Upper lobe of right lung (tissue), 1 donor: ENCODE measurements around the gene MRGPRX2. TPM values are rescaled to one million over a fixed set of nuclear protein-coding genes. Genes with fewer than 3 reads are reported as not detected.
A peak's percentile ranks its signal among the peaks of the same experiment; 100 is the strongest.

Experiments used
- ATAC-seq: fragments of 200-7000 bp; cut with Tn5 transposase; one replicate; pipeline ENCODE4 v1.9.1; 2020; ENCODE audit warnings: mild to moderate bottlenecking, moderate library complexity
- DNase-seq: peaks from one replicate; pipeline ENCODE4 v3.0.0-alpha.2; 2020
- H3K27ac ChIP-seq: fragments of 200-600 bp; one replicate; pipeline ENCODE4 v1.8.0; 2022
- H3K27me3 ChIP-seq: fragments of 200-600 bp; one replicate; pipeline ENCODE4 v1.8.0; 2022; ENCODE audit warnings: mild to moderate bottlenecking
- H3K36me3 ChIP-seq: fragments of 200-600 bp; one replicate; pipeline ENCODE4 v1.8.0; 2022
- H3K4me1 ChIP-seq: fragments of 200-600 bp; one replicate; pipeline ENCODE4 v1.8.0; 2022
- H3K4me3 ChIP-seq: fragments of 200-600 bp; one replicate; pipeline ENCODE4 v1.8.0; 2022; ENCODE audit warnings: mild to moderate bottlenecking
- H3K9me3 ChIP-seq: fragments of 200-600 bp; one replicate; pipeline ENCODE4 v1.8.0; 2022
- CTCF ChIP-seq: fragments of 200-600 bp; IDR thresholded peaks from one replicate; pipeline ENCODE4 v1.8.0; 2022; ENCODE audit warnings: antibody characterized with exemption
- intact Hi-C: fragments of 100-400 bp; cut with DNase I; formaldehyde crosslinking; loops from one replicate; pipeline ENCODE4 v1.11.0; 2022
- total RNA-seq: library from RNA; stranded (reverse); fragmentation: NEBNext Ultra II Directional; extraction: Animal tissue kit (Norgen Biotek cat#: 25700); gene quantifications from one replicate; pipeline ENCODE4 v1.2.1, GENCODE V29; 2021
- donor health status: DM: no; HTN: yes; CAD: no; lungs with severe emphysema.

MRGPRX2 gene
- total RNA-seq, 1 donor from 2014 or later, result not detected

- ATAC-seq, result peak; percentile 57
- no peak for TF ChIP-seq CTCF
- H3K27me3 ChIP-seq, result no peaks in the 10 kb centered on the region
- intact Hi-C loops, result no loop called here
- no peaks in the 10 kb centered on the region for H3K9me3 ChIP-seq
- no peaks in the 10 kb centered on the region for H3K36me3 ChIP-seq
- no peak for DNase-seq
- no peaks in the 10 kb centered on the region for H3K4me1 ChIP-seq
- H3K27ac ChIP-seq, result no peak overlapping the region
- no peak overlapping the region for H3K4me3 ChIP-seq
Observed at GRCh38 chr11:19101796-19102520, 41.4 kb upstream of the MRGPRX2 start.

GRCh38 chr11:19100885-19101284 is 40.4 kb upstream of the MRGPRX2 start:
- TF ChIP-seq CTCF, result no peak
- DNase-seq, result no peak
- H3K36me3 ChIP-seq, result no peaks in the 10 kb centered on the region
- no peak overlapping the region for H3K4me3 ChIP-seq
- H3K27me3 ChIP-seq, result no peaks in the 10 kb centered on the region
- no peaks in the 10 kb centered on the region for H3K4me1 ChIP-seq
- no peak overlapping the region for H3K27ac ChIP-seq
- intact Hi-C loops, result no loop called here
- no peak for ATAC-seq
- no peaks in the 10 kb centered on the region for H3K9me3 ChIP-seq

GRCh38 chr11:19099093-19099492 is 38.6 kb upstream of the MRGPRX2 start:
- no peak for TF ChIP-seq CTCF
- H3K27ac ChIP-seq, result no peak overlapping the region
- no peak for DNase-seq
- intact Hi-C loops, result no loop called here
- no peak overlapping the region for H3K4me3 ChIP-seq
- ATAC-seq, result no peak
- no peaks in the 10 kb centered on the region for H3K36me3 ChIP-seq
- H3K27me3 ChIP-seq, result peaks cover 5% of the 10 kb centered on the region
- no peaks in the 10 kb centered on the region for H3K4me1 ChIP-seq
- no peaks in the 10 kb centered on the region for H3K9me3 ChIP-seq

- H3K9me3 ChIP-seq, result no peaks in the 10 kb centered on the region
- peaks cover 5% of the 10 kb centered on the region for H3K27me3 ChIP-seq
- DNase-seq (no peak), ATAC-seq (no peak)
- H3K4me1 ChIP-seq, result no peaks in the 10 kb centered on the region
- intact Hi-C loops, result no loop called here
- H3K36me3 ChIP-seq, result no peaks in the 10 kb centered on the region
- H3K27ac ChIP-seq, result no peak overlapping the region
- TF ChIP-seq CTCF, result no peak
- H3K4me3 ChIP-seq, result no peak overlapping the region
Observed at GRCh38 chr11:19094859-19095258, 34.3 kb upstream of the MRGPRX2 start.

GRCh38 chr11:19093976-19094375 is 33.5 kb upstream of the MRGPRX2 start:
- H3K27ac ChIP-seq, result no peak overlapping the region
- peak; percentile 15 for ATAC-seq
- H3K27me3 ChIP-seq, result peaks cover 5% of the 10 kb centered on the region
- no peaks in the 10 kb centered on the region for H3K4me1 ChIP-seq
- no peaks in the 10 kb centered on the region for H3K9me3 ChIP-seq
- no peak overlapping the region for H3K4me3 ChIP-seq
- intact Hi-C loops, result no loop called here
- DNase-seq, result no peak
- no peak for TF ChIP-seq CTCF
- no peaks in the 10 kb centered on the region for H3K36me3 ChIP-seq

GRCh38 chr11:19092850-19093249 is 32.3 kb upstream of the MRGPRX2 start:
- no peak for ATAC-seq
- intact Hi-C loops, result no loop called here

More at GRCh38 chr11:19092850-19093249, 32.3 kb upstream of the MRGPRX2 start:
- H3K27ac ChIP-seq, result no peak overlapping the region
- no peak for DNase-seq
- no peaks in the 10 kb centered on the region for H3K4me1 ChIP-seq
- peaks cover 5% of the 10 kb centered on the region for H3K27me3 ChIP-seq
- no peaks in the 10 kb centered on the region for H3K36me3 ChIP-seq
- no peaks in the 10 kb centered on the region for H3K9me3 ChIP-seq
- no peak overlapping the region for H3K4me3 ChIP-seq
- TF ChIP-seq CTCF, result no peak
